SJCRH30 (cell line): Measurements from ENCODE around the gene FAM78B. TPM values are rescaled to one million over a fixed set of nuclear protein-coding genes. Genes with fewer than 3 reads are reported as not detected.

Experiments used
- DNase-seq, 2 experiments: peaks; one replicate each; pipeline ENCODE4 v3.0.0-alpha.2; 2015 to 2020
- H3K27ac ChIP-seq: fragments of 250-450 bp; sonication (Bioruptor Pico); 2 replicates; pipeline ENCODE4 v1.5.1; 2020; ENCODE audit warnings: mild to moderate bottlenecking, moderate library complexity
- H3K27me3 ChIP-seq: fragments of 250-450 bp; sonication (Bioruptor Pico); 2 replicates; pipeline ENCODE4 v1.5.1; 2020; ENCODE audit warnings: mild to moderate bottlenecking, moderate library complexity
- H3K36me3 ChIP-seq: fragments of 250-450 bp; sonication (Bioruptor Pico); 2 replicates; pipeline ENCODE4 v1.5.1; 2020; ENCODE audit warnings: mild to moderate bottlenecking, moderate library complexity
- H3K4me1 ChIP-seq: fragments of 250-450 bp; sonication (Bioruptor Pico); 2 replicates; pipeline ENCODE4 v1.5.1; 2020; ENCODE audit warnings: mild to moderate bottlenecking, moderate library complexity
- H3K4me3 ChIP-seq: fragments of 250-450 bp; sonication (Bioruptor Pico); 2 replicates; pipeline ENCODE4 v1.5.1; 2020; ENCODE audit warnings: mild to moderate bottlenecking, moderate library complexity
- H3K9me3 ChIP-seq: fragments of 250-450 bp; sonication (Bioruptor Pico); replicated peaks from 2 replicates; pipeline ENCODE4 v1.5.1; 2020; ENCODE audit warnings: mild to moderate bottlenecking, moderate library complexity
- total RNA-seq: library from RNA; depleted of rRNA; stranded (reverse); fragments of >200 nt; shearing (Covaris generic); gene quantifications from 2 replicates; pipeline ENCODE4 v1.2.3, GENCODE V29; 2014

Gene FAM78B
- total RNA-seq, 1 experiment from 2014 or later, result 0.10 TPM

DNA sequence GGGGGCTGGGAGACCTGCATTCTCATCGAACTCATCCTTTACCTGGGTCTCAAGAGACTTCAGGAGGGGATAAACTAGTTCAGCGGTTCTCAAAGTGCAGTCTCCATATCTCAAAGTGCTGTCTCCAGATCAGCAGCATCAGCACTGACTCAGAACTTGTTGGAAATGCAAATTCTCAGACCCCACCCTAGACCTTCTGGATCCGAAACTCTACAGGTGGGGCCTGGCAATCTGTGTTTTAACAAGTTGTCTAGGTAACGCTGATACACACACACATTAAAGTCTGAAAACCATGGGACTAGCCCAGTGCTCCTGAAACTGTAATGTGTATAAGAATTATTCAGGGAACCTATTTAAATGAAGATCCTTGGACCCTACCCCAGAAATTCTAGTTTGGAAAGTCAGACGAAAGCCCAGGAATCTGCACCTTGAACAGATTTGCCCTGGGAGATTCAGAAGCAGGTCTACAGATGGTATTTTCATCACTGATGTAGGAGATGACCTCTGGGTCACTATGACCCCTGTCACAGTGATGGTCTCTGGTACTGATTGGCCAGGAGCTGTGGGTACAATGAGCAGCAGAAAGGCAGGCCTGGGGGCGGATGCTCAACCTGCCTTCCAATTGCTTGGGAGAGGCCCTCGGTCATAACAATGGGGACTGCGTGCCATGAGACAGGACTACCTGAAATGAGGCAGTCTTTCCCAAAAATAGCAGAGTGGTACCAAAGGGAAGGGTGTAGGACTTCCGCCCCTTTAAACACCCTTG is 127.2 kb downstream of the FAM78B start:
- no peak overlapping the region for H3K27ac ChIP-seq
- H3K9me3 ChIP-seq, result no peaks in the 10 kb centered on the region
- no peak for DNase-seq
- no peaks in the 10 kb centered on the region for H3K36me3 ChIP-seq
- no peaks in the 10 kb centered on the region; the same call in 1 of the 2 replicates for H3K27me3 ChIP-seq
- H3K4me1 ChIP-seq, result no peaks in the 10 kb centered on the region
- no peak overlapping the region for H3K4me3 ChIP-seq

DNA sequence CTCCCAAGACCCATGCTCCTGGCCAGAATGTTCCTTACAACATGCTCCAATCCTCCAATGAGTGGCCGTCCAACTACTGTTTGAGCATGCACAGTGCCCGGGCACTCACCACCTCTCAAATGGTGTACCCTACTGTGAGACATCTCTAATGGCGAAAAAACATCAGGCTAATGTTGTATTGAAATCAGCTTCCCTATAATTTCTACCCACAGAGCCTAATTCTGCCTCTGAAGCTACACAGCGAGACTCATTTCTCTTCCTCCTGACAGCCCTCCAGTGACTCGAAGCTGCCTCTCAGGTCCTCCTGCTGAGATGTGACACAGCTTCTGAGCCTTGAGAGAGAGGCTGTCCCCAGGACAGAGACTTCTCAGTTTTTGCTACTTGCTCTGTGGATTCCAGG is 130.7 kb downstream of the FAM78B start:
- DNase-seq, result no peak
- peaks cover 11% of the 10 kb centered on the region for H3K4me1 ChIP-seq
- H3K36me3 ChIP-seq, result no peaks in the 10 kb centered on the region
- no peaks in the 10 kb centered on the region; the same call in 1 of the 2 replicates for H3K27me3 ChIP-seq
- no peaks in the 10 kb centered on the region for H3K9me3 ChIP-seq
- H3K27ac ChIP-seq, result no peak overlapping the region
- H3K4me3 ChIP-seq, result no peak overlapping the region

- Histone ChIP-seq H3K27me3 (no peaks in the 10 kb centered on the region), H3K9me3 (no peaks in the 10 kb centered on the region), H3K27ac (peak overlapping the region; percentile 16; the same call in 1 of the 2 replicates), H3K36me3 (no peaks in the 10 kb centered on the region), H3K4me3 (no peak overlapping the region), H3K4me1 (peaks cover 11% of the 10 kb centered on the region)
- peak; percentile 66 to 83 for DNase-seq
Observed at GRCh38 chr1:166032572-166033371, 134.0 kb downstream of the FAM78B start.

GRCh38 chr1:166031932-166032571 is 134.7 kb downstream of the FAM78B start:
- Histone ChIP-seq H3K27ac (no peak overlapping the region), H3K4me1 (peaks cover 11% of the 10 kb centered on the region), H3K9me3 (no peaks in the 10 kb centered on the region), H3K27me3 (no peaks in the 10 kb centered on the region), H3K4me3 (no peak overlapping the region), H3K36me3 (no peaks in the 10 kb centered on the region)
- DNase-seq, result no peak

DNA sequence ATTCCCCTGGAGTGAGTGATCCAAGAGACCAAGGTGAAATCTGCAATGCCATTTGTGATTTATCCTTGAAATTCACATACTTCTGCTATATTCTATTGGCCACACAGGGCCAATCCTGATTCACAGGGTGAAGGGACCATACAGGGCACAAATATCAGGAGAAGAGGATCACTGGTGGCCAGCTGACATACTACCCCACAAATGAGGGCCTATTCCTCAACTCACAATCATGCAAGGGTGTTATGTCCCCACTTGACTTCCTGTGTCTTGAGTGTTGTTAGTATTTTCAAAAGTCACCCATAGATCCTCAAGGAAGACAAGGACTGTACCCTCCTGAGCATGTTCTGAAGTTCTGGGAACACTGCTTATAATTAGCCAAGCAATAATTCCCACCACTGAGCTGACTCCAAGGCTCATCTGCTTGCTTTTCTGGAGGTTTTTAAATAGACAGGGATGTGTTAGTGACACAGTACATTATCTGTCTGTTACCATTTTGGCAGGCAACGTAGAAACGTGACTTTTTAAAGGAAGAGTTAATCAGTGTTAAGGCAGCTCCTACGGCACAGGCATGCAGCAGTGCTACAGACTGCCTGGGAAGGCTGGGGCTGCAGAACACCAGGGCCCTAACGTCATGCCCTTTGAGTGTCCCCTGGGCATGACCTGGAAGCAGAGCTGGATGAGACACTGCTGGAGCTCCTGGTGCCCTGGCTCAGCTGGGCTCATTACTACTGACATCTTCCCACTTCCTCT is 137.4 kb downstream of the FAM78B start:
- Histone ChIP-seq H3K36me3 (no peaks in the 10 kb centered on the region), H3K9me3 (no peaks in the 10 kb centered on the region), H3K27ac (no peak overlapping the region), H3K4me3 (no peak overlapping the region), H3K4me1 (peaks cover 11% of the 10 kb centered on the region), H3K27me3 (no peaks in the 10 kb centered on the region)
- DNase-seq, result no peak

GRCh38 chr1:166026555-166026954 is 140.2 kb downstream of the FAM78B start:
- H3K4me3 ChIP-seq, result no peak overlapping the region
- H3K27ac ChIP-seq, result no peak overlapping the region
- H3K36me3 ChIP-seq, result no peaks in the 10 kb centered on the region
- H3K9me3 ChIP-seq, result no peaks in the 10 kb centered on the region
- DNase-seq, result no peak
- H3K4me1 ChIP-seq, result no peaks in the 10 kb centered on the region
- H3K27me3 ChIP-seq, result no peaks in the 10 kb centered on the region

DNA sequence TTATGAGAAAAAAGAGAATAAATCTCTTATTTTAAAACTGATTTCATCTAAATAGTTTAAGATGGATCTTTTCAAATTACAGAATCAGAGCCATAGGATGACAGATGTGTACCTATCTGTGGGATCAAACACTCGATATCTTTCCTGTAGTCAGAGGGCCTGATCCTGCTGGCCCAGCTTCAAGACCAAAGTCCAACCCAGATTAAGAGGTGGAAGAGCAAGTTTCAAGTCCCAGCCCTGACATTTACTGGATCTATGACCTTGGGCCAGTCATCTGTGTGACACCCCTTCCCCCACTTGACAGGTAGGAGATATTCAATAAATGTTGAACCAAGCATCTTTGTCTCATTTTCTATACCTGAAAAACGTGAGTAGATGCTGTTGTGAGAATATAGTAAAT is 140.7 kb downstream of the FAM78B start:
- H3K4me1 ChIP-seq, result no peaks in the 10 kb centered on the region
- no peak overlapping the region for H3K4me3 ChIP-seq
- no peaks in the 10 kb centered on the region for H3K36me3 ChIP-seq
- H3K27me3 ChIP-seq, result no peaks in the 10 kb centered on the region
- no peak overlapping the region for H3K27ac ChIP-seq
- H3K9me3 ChIP-seq, result no peaks in the 10 kb centered on the region
- DNase-seq, result no peak

DNA sequence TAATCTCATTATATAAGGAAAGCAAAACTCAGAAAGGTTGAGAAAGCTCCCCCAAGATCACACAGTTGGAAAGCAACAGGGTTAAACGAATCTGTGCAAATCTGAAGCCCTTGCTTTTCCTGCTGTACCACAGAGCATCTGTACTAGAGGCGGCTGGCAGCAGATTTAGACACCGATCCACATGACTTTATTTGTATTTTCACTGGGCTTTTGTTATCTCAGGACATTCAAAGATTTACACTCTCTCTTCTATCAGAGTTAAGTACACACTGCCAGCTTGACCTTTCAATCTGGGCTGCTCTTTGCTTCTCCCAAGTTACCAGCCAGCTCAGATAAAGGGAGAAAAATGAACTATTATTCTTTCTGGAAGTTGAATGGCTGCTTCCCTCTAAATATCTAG is 146.6 kb downstream of the FAM78B start:
- Histone ChIP-seq H3K27me3 (no peaks in the 10 kb centered on the region), H3K4me3 (no peak overlapping the region), H3K9me3 (no peaks in the 10 kb centered on the region), H3K27ac (no peak overlapping the region), H3K4me1 (no peaks in the 10 kb centered on the region), H3K36me3 (no peaks in the 10 kb centered on the region)
- no peak for DNase-seq
